Measurements from ENCODE around the gene REEP6.

The REEP6 gene

GRCh38 chr19:1483979-1484428, 7.0 kb upstream of the REEP6 start:
- no peak for DNase-seq
- TF ChIP-seq EZH2 (optimal IDR thresholded peaks at IDR 0.05; ENCODE audit: low read depth, low read length): no peak
- TF ChIP-seq EZH2phosphoT487 (IDR thresholded peaks at IDR 0.05; ENCODE audit: low read length): no peak
- TF ChIP-seq, protein P1, sequence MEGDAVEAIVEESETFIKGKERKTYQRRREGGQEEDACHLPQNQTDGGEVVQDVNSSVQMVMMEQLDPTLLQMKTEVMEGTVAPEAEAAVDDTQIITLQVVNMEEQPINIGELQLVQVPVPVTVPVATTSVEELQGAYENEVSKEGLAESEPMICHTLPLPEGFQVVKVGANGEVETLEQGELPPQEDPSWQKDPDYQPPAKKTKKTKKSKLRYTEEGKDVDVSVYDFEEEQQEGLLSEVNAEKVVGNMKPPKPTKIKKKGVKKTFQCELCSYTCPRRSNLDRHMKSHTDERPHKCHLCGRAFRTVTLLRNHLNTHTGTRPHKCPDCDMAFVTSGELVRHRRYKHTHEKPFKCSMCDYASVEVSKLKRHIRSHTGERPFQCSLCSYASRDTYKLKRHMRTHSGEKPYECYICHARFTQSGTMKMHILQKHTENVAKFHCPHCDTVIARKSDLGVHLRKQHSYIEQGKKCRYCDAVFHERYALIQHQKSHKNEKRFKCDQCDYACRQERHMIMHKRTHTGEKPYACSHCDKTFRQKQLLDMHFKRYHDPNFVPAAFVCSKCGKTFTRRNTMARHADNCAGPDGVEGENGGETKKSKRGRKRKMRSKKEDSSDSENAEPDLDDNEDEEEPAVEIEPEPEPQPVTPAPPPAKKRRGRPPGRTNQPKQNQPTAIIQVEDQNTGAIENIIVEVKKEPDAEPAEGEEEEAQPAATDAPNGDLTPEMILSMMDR (IDR thresholded peaks at IDR 0.05; ENCODE audit: low read length): no peak
- Histone ChIP-seq H3K9me3 (replicated peaks; ENCODE audit: insufficient read depth, low read length) (no peaks in the 10 kb centered on the region), H3K4me3 (ENCODE audit: low read length) (no peak overlapping the region), H4K20me1 (ENCODE audit: insufficient read depth, low read length) (no peaks in the 10 kb centered on the region), H3K27me3 (replicated peaks; ENCODE audit: insufficient read depth, low read length) (peaks cover 56% of the 10 kb centered on the region), H3K4me2 (ENCODE audit: low read depth, low read length) (no peak overlapping the region), H3K79me2 (ENCODE audit: low read length) (no peaks in the 10 kb centered on the region; the same call in 1 of the 2 replicates), H3F3A (ENCODE audit: insufficient read depth, low read length) (no peaks in the 10 kb centered on the region), H3K9me2 (replicated peaks; ENCODE audit: insufficient read depth, low read length) (no peaks in the 10 kb centered on the region), H3K36me3 (replicated peaks; ENCODE audit: insufficient read depth, low read length) (no peaks in the 10 kb centered on the region), H3K27ac (ENCODE audit: low read length) (no peak overlapping the region), H2AFZ (ENCODE audit: low read length) (no peak overlapping the region), H3K4me1 (ENCODE audit: low read length) (no peaks in the 10 kb centered on the region), H3K9ac (ENCODE audit: low read length) (no peak overlapping the region)

DNA sequence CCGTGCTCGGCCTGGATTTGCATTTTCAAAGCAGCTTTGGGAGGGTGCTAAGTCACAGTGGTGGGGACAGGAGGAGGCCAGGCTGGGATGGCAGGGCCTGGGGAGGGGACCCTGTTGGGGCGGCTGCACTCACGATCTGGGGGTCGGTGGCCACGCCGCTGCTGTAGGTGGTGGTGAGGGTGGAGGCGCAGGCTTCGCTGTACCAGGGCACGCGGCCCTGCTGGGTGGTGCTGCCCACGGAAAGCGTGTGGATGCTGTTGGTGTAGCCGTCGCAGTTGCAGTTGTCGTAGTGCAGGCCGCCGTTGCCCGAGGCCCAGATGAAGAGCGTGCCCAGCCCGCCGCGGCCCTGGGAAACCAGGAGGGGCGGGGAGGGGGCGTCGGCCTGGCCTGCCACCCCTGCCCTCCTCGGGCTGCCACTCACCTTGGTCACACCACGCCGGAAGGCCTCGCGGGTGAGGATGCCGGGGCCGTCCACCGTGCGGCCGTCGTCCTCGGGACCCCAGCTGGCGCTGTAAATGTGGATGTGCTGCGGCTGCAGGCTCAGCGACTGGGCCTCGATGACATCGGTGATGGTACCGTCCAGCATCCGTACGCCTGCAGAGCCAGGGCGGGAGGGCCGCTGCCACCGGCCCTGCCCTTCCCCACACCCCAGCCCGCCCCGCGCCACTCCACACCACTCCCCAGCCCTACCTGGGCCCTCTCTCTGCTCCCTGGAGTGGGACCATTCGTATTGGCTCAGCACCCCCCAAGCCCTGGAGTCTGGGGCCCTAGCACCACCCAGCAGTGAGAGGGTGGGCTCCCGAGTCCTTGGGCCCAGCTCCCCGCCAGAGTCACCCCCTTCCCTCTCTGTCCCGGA, 4.0 kb upstream of the REEP6 start:
- Histone ChIP-seq H3K4me2 (ENCODE audit: low read depth, low read length) (no peak overlapping the region), H2AFZ (ENCODE audit: low read length) (no peak overlapping the region), H3K79me2 (ENCODE audit: low read length) (no peaks in the 10 kb centered on the region), H3K4me1 (ENCODE audit: low read length) (peaks cover 10% of the 10 kb centered on the region), H3K27me3 (replicated peaks; ENCODE audit: insufficient read depth, low read length) (peaks cover 60% of the 10 kb centered on the region), H3K4me3 (ENCODE audit: low read length) (no peak overlapping the region), H3K9me2 (replicated peaks; ENCODE audit: insufficient read depth, low read length) (no peaks in the 10 kb centered on the region), H4K20me1 (ENCODE audit: insufficient read depth, low read length) (no peaks in the 10 kb centered on the region), H3K9me3 (replicated peaks; ENCODE audit: insufficient read depth, low read length) (no peaks in the 10 kb centered on the region), H3F3A (ENCODE audit: insufficient read depth, low read length) (no peaks in the 10 kb centered on the region), H3K36me3 (replicated peaks; ENCODE audit: insufficient read depth, low read length) (no peaks in the 10 kb centered on the region), H3K27ac (ENCODE audit: low read length) (no peak overlapping the region), H3K9ac (ENCODE audit: low read length) (no peak overlapping the region)
- no peak for TF ChIP-seq EZH2phosphoT487 (IDR thresholded peaks at IDR 0.05; ENCODE audit: low read length)
- TF ChIP-seq, protein P1 (IDR thresholded peaks at IDR 0.05; ENCODE audit: low read length): no peak
- TF ChIP-seq EZH2 (optimal IDR thresholded peaks at IDR 0.05; ENCODE audit: low read depth, low read length): no peak
- no peak for DNase-seq

DNA sequence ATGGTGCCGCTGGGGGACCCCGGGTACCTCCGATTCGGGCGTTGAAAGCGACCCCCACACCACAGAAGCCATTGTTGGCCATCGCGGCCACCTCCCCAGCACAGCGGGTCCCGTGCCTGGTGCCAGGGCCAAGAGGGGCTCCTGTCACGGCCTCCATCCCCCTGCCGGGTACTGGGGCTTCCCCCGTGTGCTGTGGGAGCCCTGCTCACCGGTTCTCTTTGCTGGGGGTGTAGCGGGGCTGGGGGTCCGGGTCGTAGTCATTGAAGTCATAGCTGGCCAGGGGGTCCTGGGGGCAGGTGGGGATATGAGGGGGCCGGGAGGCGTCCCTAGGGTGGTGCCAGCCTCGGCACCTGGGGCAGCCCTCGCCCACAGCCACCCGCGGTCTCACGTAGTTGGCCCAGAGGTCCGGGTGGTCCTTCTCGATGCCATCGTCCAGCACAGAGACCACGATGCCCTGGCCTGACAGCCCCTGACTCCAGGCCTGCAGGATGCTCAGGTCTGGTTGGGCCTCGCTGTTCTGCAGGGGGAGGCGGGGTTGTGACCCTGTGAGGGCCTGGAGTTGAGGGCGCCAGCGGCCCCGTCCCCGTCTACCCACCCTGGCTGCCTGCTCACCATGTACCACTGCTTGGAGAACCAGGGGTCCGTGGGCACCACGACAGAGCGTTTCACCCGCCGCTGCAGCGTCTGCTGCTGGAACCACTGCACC, 3.3 kb upstream of the REEP6 start:
- peaks cover 10% of the 10 kb centered on the region for H3K4me1 ChIP-seq (ENCODE audit: low read length)
- no peak overlapping the region for H3K27ac ChIP-seq (ENCODE audit: low read length)
- no peaks in the 10 kb centered on the region for H3K79me2 ChIP-seq (ENCODE audit: low read length)
- peaks cover 68% of the 10 kb centered on the region for H3K27me3 ChIP-seq (replicated peaks; ENCODE audit: insufficient read depth, low read length)
- H4K20me1 ChIP-seq (ENCODE audit: insufficient read depth, low read length): no peaks in the 10 kb centered on the region
- H3K9me3 ChIP-seq (replicated peaks; ENCODE audit: insufficient read depth, low read length): no peaks in the 10 kb centered on the region
- H3K4me2 ChIP-seq (ENCODE audit: low read depth, low read length): no peak overlapping the region
- no peak overlapping the region for H2AFZ ChIP-seq (ENCODE audit: low read length)
- no peak for DNase-seq
- H3F3A ChIP-seq (ENCODE audit: insufficient read depth, low read length): no peaks in the 10 kb centered on the region
- H3K36me3 ChIP-seq (replicated peaks; ENCODE audit: insufficient read depth, low read length): no peaks in the 10 kb centered on the region
- H3K4me3 ChIP-seq (ENCODE audit: low read length): no peak overlapping the region
- no peak overlapping the region for H3K9ac ChIP-seq (ENCODE audit: low read length)
- TF ChIP-seq EZH2phosphoT487 (IDR thresholded peaks at IDR 0.05; ENCODE audit: low read length) (no peak), EZH2 (optimal IDR thresholded peaks at IDR 0.05; ENCODE audit: low read depth, low read length) (no peak)
- TF ChIP-seq, protein P1 (IDR thresholded peaks at IDR 0.05; ENCODE audit: low read length): no peak
- no peaks in the 10 kb centered on the region for H3K9me2 ChIP-seq (replicated peaks; ENCODE audit: insufficient read depth, low read length)

Data from MM.1S (cell line).